Parathyroid adenoma (tissue), 2 donors: Measurements from ENCODE around the gene ENAH.

Experiments used
- H2AFZ ChIP-seq: fragments of 300-600 bp; sonication (generic); one replicate; pipeline ENCODE4 v1.7.0; 2017; ENCODE audit warnings: antibody characterized with exemption, mild to moderate bottlenecking
- H3K27ac ChIP-seq: fragments of 300-600 bp; sonication (generic); one replicate; pipeline ENCODE4 v1.7.0; 2017
- H3K27me3 ChIP-seq: fragments of 300-600 bp; sonication (generic); one replicate; pipeline ENCODE4 v1.7.0; 2017; ENCODE audit warnings: low read length; ENCODE audit not compliant: control insufficient read depth, insufficient read depth
- H3K36me3 ChIP-seq: fragments of 300-600 bp; sonication (generic); one replicate; pipeline ENCODE4 v1.7.0; 2017; ENCODE audit warnings: low read length; ENCODE audit not compliant: control insufficient read depth, insufficient read depth
- H3K4me1 ChIP-seq: fragments of 300-600 bp; sonication (generic); one replicate; pipeline ENCODE4 v1.7.0; 2017; ENCODE audit warnings: control low read depth
- H3K4me2 ChIP-seq: fragments of 300-600 bp; sonication (generic); one replicate; pipeline ENCODE4 v1.7.0; 2017; ENCODE audit warnings: low read length
- H3K4me3 ChIP-seq: fragments of 300-600 bp; sonication (generic); one replicate; pipeline ENCODE4 v1.7.0; 2017; ENCODE audit warnings: low read depth, low read length
- H3K79me2 ChIP-seq: fragments of 300-600 bp; sonication (generic); one replicate; pipeline ENCODE4 v1.7.0; 2017; ENCODE audit warnings: control low read depth
- H3K9ac ChIP-seq: fragments of 300-600 bp; sonication (generic); one replicate; pipeline ENCODE4 v1.7.0; 2017; ENCODE audit warnings: mild to moderate bottlenecking
- H3K9me3 ChIP-seq: fragments of 300-600 bp; sonication (generic); one replicate; pipeline ENCODE4 v1.7.0; 2017; ENCODE audit warnings: low read length; ENCODE audit not compliant: control insufficient read depth
- CTCF ChIP-seq: fragments of 300-600 bp; sonication (generic); IDR thresholded peaks from one replicate; pipeline ENCODE4 v1.7.0; 2017; ENCODE audit warnings: antibody characterized with exemption, mild to moderate bottlenecking
- donor health status: primary hyperparathyroidism.

The ENAH gene

DNA sequence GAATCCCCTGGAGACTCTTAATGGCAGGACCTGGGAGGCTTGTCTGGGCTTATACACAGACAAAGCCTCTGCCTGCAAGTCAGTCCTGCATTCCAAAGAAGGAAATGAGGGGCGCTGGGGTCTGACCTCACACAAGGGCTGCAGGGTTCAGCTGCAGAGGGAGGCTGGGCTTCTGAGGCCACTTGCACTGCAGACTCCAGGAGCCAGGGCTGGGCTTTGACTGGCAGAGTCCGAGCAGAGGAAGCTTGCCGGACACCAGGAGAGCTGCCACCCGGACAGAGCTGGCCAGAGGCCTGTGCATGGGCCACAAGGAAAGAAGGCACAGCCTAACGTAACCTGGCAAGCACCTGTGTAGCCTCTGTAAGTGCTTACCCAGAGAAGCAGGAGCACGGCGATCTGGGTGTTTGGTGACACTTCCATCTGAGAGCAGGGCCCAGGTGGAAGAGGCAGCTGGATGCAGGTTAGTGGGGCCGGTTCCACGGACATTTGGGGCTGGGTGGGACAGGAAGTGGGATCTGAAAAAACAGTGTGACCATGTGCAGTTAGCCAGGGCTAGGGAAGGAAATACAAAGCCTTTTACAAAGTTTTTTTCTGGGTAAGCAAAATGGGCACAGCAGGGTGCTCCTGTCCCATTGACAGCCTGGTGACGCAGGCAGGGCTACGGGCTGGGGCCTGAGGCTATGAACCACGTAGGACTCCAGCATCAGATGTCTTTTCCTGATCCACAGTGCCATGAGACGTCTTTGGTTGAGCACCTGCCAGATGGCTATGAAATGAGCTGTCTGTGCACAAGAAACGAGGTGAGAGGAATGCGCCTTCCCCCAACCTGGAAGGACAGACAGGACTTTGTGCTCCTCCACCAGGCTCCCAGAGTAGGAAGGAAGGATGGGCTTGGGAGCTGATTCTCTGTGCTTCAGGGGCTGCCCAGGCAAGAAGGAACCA lies 187.8 kb downstream of the ENAH start:
- peaks cover 2% of the 10 kb centered on the region for H3K4me1 ChIP-seq
- H3K79me2 ChIP-seq = no peaks in the 10 kb centered on the region
- no peak overlapping the region for H2AFZ ChIP-seq
- H3K36me3 ChIP-seq = no peaks in the 10 kb centered on the region
- no peaks in the 10 kb centered on the region for H3K9me3 ChIP-seq
- H3K4me2 ChIP-seq = no peak overlapping the region
- H3K9ac ChIP-seq = no peak overlapping the region
- H3K27me3 ChIP-seq = no peaks in the 10 kb centered on the region
- no peak for TF ChIP-seq CTCF
- no peak overlapping the region for H3K27ac ChIP-seq
- H3K4me3 ChIP-seq = no peak overlapping the region

GRCh38 chr1:225462714-225463574 lies 190.0 kb downstream of the ENAH start:
- H3K9me3 ChIP-seq = no peaks in the 10 kb centered on the region
- no peaks in the 10 kb centered on the region for H3K27me3 ChIP-seq
- H2AFZ ChIP-seq = no peak overlapping the region
- TF ChIP-seq CTCF = no peak
- H3K27ac ChIP-seq = no peak overlapping the region
- peaks cover 2% of the 10 kb centered on the region for H3K4me1 ChIP-seq
- no peak overlapping the region for H3K4me2 ChIP-seq
- no peaks in the 10 kb centered on the region for H3K79me2 ChIP-seq
- no peak overlapping the region for H3K4me3 ChIP-seq
- no peak overlapping the region for H3K9ac ChIP-seq
- no peaks in the 10 kb centered on the region for H3K36me3 ChIP-seq

GRCh38 chr1:225462429-225462713 lies 190.6 kb downstream of the ENAH start:
- Histone ChIP-seq H2AFZ (no peak overlapping the region), H3K27me3 (no peaks in the 10 kb centered on the region), H3K36me3 (no peaks in the 10 kb centered on the region), H3K4me3 (no peak overlapping the region), H3K9ac (no peak overlapping the region), H3K27ac (no peak overlapping the region), H3K4me2 (no peak overlapping the region), H3K9me3 (no peaks in the 10 kb centered on the region), H3K79me2 (no peaks in the 10 kb centered on the region), H3K4me1 (peaks cover 2% of the 10 kb centered on the region)
- TF ChIP-seq CTCF = no peak

- H2AFZ ChIP-seq = no peak overlapping the region
- no peak overlapping the region for H3K27ac ChIP-seq
- no peaks in the 10 kb centered on the region for H3K27me3 ChIP-seq
- H3K79me2 ChIP-seq = no peaks in the 10 kb centered on the region
- no peak overlapping the region for H3K4me3 ChIP-seq
- peaks cover 2% of the 10 kb centered on the region for H3K4me1 ChIP-seq
- no peak for TF ChIP-seq CTCF
- no peak overlapping the region for H3K4me2 ChIP-seq
- no peaks in the 10 kb centered on the region for H3K9me3 ChIP-seq
- no peak overlapping the region for H3K9ac ChIP-seq
- H3K36me3 ChIP-seq = no peaks in the 10 kb centered on the region
Observed at GRCh38 chr1:225461533-225462428, 191.1 kb downstream of the ENAH start.
